HEK293 (cell line): ENCODE data around the gene MSH6.

Experiments used
- BCL11A ChIP-seq: fragments of 450-650 bp; formaldehyde crosslinking; IDR thresholded peaks from 2 replicates; pipeline ENCODE4 v1.5.1; 2016; ENCODE audit warnings: low read depth, missing biosample characterization, missing genetic modification characterization
- ZBTB6 ChIP-seq: fragments of 450-650 bp; formaldehyde crosslinking; IDR thresholded peaks from 2 replicates; pipeline ENCODE4 v1.5.1; 2017; ENCODE audit warnings: missing biosample characterization, missing genetic modification characterization
- ZNF146 ChIP-seq: fragments of 450-650 bp; formaldehyde crosslinking; IDR thresholded peaks from 2 replicates; pipeline ENCODE4 v1.5.1; 2016; ENCODE audit warnings: missing biosample characterization, missing genetic modification characterization
- ZNF530 ChIP-seq: fragments of 450-650 bp; formaldehyde crosslinking; IDR thresholded peaks from 2 replicates; pipeline ENCODE4 v1.5.1; 2016; ENCODE audit warnings: low read depth, missing biosample characterization, missing genetic modification characterization
- ZNF549 ChIP-seq: fragments of 450-650 bp; IDR thresholded peaks from 2 replicates; pipeline ENCODE4 v1.5.1; 2018; ENCODE audit warnings: missing biosample characterization, missing genetic modification characterization, mild to moderate bottlenecking, inconsistent platforms, moderate library complexity
- ZNF580 ChIP-seq: fragments of 450-650 bp; formaldehyde crosslinking; IDR thresholded peaks from 2 replicates; pipeline ENCODE4 v1.5.1; 2016; ENCODE audit warnings: missing biosample characterization, missing genetic modification characterization
- TF ChIP-seq, protein P1 (sequence below): fragments of 450-650 bp; formaldehyde crosslinking; IDR thresholded peaks from 2 replicates; pipeline ENCODE4 v1.5.1; 2016; ENCODE audit warnings: missing biosample characterization, missing genetic modification characterization
- TF ChIP-seq, protein P2 (sequence below): fragments of 450-650 bp; formaldehyde crosslinking; IDR thresholded peaks from 2 replicates; pipeline ENCODE4 v1.5.1; 2016; ENCODE audit warnings: missing biosample characterization, missing genetic modification characterization
- TF ChIP-seq, protein P3 (sequence below): fragments of 450-650 bp; formaldehyde crosslinking; IDR thresholded peaks from 2 replicates; pipeline ENCODE4 v1.5.1; 2016; ENCODE audit warnings: missing biosample characterization, missing genetic modification characterization

DNA sequence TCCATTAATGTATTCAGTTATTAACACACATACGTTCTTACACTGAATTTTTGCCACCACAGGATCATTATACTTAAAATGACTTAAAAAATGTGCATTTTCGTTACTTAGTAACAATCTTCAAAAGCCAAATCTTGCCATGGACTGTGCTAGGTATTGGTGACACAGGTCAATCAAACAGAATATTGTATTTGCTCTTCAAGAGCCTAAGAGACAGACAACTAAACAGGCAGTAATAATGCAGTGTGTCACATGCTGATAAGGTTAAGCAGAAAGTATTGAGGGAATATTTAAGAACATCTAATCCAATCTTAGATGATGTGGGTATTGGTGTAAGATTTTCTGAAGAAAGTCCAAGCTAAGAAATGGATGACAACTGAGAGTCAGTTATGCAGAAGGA, 66.4 kb downstream of the MSH6 start:
- no peak for TF ChIP-seq ZNF146 (tag by site-specific recombination)
- no peak for TF ChIP-seq BCL11A (tag by site-specific recombination)
- TF ChIP-seq ZNF530 (tag by site-specific recombination) = no peak
- TF ChIP-seq, protein P1, sequence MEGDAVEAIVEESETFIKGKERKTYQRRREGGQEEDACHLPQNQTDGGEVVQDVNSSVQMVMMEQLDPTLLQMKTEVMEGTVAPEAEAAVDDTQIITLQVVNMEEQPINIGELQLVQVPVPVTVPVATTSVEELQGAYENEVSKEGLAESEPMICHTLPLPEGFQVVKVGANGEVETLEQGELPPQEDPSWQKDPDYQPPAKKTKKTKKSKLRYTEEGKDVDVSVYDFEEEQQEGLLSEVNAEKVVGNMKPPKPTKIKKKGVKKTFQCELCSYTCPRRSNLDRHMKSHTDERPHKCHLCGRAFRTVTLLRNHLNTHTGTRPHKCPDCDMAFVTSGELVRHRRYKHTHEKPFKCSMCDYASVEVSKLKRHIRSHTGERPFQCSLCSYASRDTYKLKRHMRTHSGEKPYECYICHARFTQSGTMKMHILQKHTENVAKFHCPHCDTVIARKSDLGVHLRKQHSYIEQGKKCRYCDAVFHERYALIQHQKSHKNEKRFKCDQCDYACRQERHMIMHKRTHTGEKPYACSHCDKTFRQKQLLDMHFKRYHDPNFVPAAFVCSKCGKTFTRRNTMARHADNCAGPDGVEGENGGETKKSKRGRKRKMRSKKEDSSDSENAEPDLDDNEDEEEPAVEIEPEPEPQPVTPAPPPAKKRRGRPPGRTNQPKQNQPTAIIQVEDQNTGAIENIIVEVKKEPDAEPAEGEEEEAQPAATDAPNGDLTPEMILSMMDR (tag by site-specific recombination) = no peak
- TF ChIP-seq, protein P2, sequence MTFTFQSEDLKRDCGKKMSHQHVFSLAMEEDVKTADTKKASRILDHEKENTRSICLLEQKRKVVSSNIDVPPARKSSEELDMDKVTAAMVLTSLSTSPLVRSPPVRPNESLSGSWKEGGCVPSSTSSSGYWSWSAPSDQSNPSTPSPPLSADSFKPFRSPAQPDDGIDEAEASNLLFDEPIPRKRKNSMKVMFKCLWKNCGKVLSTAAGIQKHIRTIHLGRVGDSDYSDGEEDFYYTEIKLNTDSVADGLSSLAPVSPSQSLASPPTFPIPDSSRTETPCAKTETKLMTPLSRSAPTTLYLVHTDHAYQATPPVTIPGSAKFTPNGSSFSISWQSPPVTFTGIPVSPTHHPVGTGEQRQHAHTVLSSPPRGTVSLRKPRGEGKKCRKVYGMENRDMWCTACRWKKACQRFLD (tag by site-specific recombination) = no peak
- no peak for TF ChIP-seq ZNF580 (tag by site-specific recombination)
- TF ChIP-seq, protein P3, sequence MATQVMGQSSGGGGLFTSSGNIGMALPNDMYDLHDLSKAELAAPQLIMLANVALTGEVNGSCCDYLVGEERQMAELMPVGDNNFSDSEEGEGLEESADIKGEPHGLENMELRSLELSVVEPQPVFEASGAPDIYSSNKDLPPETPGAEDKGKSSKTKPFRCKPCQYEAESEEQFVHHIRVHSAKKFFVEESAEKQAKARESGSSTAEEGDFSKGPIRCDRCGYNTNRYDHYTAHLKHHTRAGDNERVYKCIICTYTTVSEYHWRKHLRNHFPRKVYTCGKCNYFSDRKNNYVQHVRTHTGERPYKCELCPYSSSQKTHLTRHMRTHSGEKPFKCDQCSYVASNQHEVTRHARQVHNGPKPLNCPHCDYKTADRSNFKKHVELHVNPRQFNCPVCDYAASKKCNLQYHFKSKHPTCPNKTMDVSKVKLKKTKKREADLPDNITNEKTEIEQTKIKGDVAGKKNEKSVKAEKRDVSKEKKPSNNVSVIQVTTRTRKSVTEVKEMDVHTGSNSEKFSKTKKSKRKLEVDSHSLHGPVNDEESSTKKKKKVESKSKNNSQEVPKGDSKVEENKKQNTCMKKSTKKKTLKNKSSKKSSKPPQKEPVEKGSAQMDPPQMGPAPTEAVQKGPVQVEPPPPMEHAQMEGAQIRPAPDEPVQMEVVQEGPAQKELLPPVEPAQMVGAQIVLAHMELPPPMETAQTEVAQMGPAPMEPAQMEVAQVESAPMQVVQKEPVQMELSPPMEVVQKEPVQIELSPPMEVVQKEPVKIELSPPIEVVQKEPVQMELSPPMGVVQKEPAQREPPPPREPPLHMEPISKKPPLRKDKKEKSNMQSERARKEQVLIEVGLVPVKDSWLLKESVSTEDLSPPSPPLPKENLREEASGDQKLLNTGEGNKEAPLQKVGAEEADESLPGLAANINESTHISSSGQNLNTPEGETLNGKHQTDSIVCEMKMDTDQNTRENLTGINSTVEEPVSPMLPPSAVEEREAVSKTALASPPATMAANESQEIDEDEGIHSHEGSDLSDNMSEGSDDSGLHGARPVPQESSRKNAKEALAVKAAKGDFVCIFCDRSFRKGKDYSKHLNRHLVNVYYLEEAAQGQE (tag by site-specific recombination) = no peak
- TF ChIP-seq ZBTB6 = no peak
- no peak for TF ChIP-seq ZNF549 (tag by site-specific recombination)
